HG03045 (cell line): ENCODE data around the gene MYMX.

Experiments used
- ATAC-seq: cut with Tn5 transposase; IDR thresholded peaks from one replicate; pipeline ENCODE4 v1.9.1; 2021; ENCODE audit warnings: mild to moderate bottlenecking, moderate library complexity; ENCODE audit not compliant: unreplicated experiment

The MYMX gene

DNA sequence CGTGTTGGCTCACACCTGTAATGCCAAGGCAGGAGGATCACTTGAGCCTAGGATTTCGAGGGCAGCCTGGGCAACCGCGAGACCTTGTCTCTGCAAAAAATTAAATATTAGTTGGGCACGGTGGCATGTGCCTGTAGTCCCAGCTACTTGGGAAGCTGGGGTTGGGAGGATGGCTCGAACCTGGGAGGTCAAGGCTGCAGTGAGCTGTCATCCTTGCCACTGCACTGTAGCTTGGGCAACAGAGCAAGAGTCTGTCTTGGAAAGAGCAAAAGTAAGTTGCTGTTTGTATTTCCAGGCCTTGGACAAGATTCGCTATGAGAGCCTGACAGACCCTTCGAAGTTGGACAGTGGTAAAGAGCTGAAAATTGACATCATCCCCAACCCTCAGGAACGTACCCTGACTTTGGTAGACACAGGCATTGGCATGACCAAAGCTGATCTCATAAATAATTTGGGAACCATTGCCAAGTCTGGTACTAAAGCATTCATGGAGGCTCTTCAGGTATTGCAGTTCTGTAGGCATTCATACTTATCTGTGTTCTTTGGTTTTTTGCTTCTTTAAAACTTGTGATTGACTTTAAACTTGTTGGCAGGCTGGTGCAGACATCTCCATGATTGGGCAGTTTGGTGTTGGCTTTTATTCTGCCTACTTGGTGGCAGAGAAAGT is 32.5 kb downstream of the MYMX start:
- no peak for ATAC-seq

DNA sequence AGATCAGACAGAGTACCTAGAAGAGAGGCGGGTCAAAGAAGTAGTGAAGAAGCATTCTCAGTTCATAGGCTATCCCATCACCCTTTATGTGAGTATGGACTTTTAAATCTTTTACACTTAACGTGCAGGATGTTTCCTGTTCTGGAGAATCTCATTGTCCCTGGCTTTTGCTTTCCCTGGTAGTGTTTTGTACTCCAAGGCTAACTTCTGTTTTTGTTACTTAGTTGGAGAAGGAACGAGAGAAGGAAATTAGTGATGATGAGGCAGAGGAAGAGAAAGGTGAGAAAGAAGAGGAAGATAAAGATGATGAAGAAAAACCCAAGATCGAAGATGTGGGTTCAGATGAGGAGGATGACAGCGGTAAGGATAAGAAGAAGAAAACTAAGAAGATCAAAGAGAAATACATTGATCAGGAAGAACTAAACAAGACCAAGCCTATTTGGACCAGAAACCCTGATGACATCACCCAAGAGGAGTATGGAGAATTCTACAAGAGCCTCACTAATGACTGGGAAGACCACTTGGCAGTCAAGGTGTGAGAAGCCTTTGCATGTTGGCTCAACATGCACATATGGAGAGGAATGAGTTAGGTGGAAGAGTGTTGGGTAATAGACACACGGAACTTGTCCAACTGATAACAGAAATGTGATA is 33.5 kb downstream of the MYMX start:
- no peak for ATAC-seq

DNA sequence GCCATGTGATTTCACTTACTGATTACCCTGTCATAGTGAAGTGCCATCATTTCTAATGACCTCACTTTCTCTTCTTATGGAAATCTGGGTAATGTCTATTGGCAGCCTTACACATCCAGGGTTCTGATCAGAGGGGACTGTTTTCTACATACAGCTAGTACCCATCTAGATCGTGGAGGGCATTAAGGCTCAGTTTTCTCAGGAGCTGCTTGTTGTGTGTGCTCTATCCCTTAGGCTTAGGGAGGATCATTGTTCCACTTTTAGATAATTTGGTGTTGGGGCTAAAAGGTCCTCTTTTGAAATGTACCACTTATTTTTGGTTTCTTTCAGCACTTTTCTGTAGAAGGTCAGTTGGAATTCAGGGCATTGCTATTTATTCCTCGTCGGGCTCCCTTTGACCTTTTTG is 34.0 kb downstream of the MYMX start:
- no peak for ATAC-seq

DNA sequence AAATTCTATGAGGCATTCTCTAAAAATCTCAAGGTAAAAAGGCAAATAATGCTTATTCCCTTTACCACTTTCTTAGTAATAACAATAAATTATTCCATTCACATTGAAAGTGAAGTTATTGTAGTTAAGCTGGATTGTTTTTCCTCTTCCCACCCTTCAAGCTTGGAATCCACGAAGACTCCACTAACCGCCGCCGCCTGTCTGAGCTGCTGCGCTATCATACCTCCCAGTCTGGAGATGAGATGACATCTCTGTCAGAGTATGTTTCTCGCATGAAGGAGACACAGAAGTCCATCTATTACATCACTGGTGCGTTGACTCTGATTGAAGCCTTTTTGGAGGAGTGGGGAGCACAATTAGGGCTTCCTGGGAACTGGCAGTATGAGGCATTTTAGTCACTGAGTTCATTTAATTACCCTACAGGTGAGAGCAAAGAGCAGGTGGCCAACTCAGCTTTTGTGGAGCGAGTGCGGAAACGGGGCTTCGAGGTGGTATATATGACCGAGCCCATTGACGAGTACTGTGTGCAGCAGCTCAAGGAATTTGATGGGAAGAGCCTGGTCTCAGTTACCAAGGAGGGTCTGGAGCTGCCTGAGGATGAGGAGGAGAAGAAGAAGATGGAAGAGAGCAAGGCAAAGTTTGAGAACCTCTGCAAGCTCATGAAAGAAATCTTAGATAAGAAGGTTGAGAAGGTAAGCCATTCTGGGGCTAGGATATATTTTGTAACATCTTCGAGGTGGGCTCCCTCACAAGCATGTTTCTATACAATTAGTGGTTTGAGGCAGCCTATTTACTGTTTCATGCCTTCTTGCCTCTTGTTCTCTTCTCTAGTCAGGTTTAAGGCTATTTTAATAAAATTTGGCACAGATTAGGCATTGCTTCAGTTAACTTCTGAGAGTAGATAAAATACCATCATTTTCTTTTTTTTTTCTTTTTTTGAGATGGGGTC is 35.1 kb downstream of the MYMX start:
- ATAC-seq = no peak

DNA sequence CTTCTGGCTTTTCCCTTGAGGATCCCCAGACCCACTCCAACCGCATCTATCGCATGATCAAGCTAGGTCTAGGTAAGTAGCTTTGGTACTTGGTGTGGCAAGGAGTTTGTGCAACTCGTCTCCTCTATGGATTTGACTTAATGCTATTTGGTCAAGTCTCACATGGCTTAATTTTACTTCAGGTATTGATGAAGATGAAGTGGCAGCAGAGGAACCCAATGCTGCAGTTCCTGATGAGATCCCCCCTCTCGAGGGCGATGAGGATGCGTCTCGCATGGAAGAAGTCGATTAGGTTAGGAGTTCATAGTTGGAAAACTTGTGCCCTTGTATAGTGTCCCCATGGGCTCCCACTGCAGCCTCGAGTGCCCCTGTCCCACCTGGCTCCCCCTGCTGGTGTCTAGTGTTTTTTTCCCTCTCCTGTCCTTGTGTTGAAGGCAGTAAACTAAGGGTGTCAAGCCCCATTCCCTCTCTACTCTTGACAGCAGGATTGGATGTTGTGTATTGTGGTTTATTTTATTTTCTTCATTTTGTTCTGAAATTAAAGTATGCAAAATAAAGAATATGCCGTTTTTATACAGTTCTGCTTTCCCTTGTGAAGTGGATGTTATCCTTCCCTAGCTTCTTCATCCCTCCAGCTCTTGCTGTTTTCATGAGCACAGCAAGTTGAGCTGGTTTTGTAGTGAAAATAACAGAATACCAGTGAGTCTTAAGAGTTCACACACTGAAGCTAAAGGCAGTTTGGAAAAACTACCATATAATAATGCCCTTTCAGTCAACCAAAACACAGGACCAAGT is 36.8 kb downstream of the MYMX start:
- ATAC-seq = no peak

DNA sequence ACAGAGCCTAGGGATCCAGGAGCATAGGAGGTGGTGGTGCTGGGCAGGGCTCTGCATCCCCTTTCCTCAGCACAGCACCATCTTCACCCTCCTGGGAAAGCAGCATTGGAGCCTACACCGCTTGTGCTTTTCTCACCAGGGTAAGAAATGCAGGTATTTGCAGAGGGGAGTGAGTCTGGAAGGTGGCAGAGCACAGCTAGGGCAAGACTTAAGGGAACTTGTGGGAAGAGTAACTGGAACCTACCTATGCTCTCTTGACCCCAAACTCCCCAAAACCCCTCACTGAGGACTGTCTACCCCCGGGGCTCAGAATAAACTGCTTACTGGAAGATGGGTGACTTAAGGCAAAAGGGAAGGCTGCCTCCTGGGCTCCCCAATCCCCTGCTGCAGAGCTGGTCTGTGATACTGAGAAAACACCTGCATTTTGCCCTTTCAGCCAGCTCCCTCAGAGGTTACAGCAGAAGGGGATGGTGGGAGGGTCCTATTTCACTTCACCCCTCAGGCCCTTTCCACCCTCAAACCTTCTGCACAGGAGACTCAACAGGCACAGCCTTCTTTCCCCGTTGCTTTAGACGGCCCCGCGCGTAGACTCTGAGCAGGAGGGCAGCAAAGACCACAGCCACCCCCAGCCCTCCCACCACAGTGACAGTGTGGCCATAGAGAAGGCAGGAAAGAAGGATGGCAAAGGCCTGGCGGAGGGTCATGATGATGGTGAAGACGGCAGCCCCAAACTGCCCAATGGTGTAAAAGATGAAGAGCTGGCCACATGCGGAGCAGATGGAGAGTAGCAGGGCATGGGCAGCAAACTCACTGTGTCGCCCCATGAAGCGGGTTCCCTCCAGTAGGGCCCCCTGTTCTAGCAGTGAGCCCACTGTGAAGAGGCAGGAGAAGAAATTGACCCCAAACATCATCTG is 37.7 kb downstream of the MYMX start:
- ATAC-seq = no peak

DNA sequence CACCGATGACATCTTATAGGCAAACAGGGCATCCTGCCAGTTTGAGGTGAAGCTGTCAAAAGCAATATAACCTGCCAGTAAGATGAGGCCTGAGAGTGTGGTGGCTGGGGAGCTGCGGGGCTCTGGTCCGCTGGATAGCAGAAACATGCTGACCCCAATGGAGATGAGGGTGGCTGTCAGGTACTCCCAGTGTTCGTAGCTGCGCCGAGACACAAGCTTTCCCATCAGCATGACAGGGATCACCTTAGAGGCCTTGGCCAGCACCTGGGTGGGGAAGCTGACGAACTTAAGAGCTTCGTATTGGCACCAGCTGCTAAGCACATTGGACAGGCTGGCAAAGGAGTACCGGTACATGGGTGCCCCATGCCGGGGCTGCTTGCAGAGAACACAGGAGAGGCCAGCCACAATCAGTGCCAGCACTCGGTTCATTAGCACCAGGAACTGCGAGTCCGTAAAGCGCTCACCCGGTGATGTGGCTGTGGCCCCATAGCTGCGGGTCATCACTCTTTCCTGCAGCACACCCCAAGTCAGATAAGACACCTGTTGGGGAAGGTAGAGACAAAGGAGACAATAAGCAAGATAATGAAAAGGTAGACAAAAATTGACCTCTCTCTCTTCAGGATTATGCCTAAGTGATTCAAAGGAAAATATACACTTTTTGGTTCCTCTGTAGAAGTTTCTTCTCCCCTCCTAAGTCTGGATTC is 38.5 kb downstream of the MYMX start:
- no peak for ATAC-seq

DNA sequence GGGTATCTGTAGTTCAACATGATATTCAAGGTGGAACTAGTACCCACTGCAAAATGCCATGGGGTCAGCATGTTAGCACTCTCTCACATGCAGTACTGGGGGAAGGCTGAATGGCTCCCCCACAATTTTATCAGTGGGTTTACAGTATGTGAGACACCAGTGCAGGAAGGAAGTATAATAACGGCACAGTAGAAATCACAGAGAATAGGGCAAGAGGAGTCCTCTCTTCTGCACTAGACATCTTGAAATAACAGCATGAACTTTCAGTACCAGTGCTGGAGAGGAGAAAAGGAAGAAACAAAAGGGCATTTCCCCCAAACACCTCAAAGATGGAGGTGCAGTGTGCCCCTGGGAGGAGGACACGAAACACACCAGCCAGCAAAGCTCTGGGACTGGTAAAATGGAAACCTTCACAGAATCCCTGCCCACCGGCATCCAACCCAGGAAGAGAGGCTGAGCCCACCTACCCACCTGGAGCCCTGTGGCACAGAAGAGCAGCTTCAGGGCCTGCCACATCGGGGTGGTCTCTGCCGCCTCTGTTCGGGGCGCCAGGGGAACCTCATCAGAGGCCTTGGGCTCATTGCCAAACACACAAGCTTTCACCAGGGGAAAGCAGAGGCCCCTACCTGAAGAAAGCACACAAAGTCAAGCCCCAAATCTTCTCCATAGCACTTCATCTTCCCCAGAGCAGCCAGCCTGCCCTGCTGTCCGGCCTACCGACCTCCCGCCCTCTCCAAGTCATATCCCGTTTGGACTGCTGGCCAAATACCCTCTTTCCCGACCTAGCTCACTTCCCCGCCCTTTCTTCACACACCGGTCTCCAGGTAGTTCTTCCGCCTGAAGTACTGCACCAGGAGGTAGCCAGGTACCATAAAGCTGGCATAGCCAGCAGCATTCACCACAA is 39.4 kb downstream of the MYMX start:
- no peak for ATAC-seq

DNA sequence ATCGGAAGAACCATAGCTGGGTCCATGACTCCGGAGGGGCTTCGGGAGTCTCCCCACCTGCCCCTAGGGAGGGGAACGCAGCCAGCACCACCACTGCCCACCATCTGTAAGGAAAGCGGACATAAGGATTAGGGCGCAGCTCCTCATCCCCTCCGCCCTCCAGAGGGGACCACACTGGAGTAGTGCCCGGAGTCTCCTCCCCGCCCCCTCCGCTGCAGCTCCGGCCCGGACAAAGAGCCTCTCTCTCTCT is 40.0 kb downstream of the MYMX start:
- peak; percentile 17 for ATAC-seq

DNA sequence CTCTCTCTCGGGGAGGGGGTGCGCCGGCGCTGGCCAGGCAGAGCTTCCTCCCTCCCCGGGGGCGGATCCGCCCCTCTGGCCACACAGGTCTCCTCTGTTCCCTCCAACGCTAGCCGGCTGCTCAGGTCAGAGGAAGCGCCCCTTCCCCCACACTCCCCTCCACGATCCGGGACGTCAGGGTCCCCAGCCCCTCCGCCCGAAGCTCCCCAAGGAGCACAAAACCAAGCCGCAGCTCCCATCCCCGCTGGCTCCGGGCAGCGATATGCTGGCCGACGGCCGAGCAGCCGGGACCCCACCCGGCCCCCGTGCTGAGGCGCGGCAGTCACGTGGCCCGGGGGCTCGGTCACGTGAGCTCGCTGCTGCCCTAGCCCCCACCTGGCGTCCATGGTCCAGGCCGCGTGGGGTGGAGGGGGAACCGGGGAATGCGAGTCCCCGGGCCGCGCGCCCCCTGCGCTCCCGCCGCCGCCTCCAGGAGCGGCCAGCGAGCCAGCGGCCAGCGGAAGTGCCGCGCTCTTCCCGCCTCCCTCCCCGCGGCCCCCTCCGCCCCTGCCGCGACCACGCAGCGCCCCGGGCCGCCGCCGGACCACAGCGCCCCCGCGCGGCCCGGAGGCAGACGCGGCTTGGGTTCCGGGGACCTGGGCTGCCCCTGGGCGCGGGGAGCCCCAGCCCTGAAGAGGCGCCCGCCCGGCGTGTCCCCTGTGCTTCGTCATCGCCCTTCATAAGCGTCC is 40.5 kb downstream of the MYMX start, which contains the start of gene SLC35B2:
SLC35B2 (minus strand) TSS at position 504 of the 728 bp plus-strand sequence; CDS start at position 386, 118 bp downstream.
- peak; percentile 56 for ATAC-seq

DNA sequence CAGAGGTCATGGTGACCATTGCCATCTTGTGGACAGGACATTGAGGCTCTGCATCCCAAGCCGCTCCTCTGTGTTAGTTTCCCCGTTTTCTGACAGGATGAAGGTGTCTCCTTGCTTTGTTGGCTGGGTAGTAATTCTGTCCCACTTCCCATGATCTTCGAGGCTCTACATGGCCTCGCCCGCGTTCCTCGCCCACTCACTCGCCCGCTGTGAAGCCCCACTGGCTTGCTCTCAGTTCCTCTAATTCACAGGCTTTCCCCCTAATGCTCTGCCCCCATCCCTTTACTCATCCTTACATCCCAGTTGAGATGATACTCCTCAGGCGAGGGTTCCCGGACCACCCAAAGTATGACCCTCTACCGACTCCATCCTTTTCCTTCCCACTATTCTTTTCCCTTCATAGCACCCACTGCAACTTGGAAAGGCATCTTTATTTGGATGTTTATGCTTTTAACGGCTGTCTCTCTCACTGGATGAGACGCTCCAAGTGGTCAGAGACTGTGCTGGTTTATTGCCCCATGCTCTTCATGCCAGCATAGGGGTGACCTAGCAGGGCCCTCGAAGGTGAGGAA is 41.1 kb downstream of the MYMX start:
- peak; percentile 16 for ATAC-seq

DNA sequence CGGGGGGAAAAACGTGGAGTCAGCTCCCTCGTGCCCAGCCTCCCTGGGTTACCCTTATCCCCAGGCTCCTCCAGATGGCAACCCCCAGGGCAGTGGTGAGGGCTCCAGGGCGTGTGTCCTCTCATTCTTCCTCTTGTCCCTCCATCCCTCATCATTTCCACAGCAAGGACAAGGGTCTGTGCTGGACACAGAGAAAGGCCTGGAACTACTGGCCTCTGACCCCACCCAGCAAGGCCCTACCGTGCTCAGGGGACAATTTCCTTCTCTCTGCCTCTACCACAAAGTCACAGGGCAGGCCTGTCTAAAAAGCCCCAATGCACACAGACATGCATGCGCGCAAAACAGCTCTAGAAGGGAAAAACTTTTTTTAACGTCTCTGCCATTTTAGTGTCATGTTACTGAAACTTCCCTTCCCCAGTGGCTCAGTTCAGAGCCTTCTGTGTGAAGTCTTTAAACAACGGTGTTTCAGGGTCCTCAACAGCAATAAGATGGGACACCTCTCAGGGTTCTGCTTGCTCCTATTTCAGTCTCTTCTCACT is 41.7 kb downstream of the MYMX start:
- no peak for ATAC-seq

DNA sequence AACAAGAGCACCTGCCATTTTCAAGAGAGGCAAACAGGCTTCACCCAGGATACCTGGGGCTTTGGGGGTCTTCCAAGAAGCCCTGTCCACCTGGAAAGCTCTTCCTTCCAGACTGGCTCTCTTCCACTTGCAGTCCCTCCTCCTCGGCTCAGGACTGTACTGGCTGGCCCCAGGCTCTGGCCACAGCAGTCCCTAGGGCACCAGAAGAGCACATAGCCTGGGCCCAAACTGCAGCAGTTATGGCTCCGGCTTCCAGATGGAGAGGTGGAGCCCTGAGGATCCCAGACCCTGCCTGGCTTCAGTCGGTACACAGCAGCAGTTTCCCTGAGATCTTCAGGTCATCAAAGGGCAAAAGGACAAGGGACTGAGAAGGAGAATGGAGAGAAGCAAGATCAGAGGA is 42.2 kb downstream of the MYMX start:
- ATAC-seq = no peak

DNA sequence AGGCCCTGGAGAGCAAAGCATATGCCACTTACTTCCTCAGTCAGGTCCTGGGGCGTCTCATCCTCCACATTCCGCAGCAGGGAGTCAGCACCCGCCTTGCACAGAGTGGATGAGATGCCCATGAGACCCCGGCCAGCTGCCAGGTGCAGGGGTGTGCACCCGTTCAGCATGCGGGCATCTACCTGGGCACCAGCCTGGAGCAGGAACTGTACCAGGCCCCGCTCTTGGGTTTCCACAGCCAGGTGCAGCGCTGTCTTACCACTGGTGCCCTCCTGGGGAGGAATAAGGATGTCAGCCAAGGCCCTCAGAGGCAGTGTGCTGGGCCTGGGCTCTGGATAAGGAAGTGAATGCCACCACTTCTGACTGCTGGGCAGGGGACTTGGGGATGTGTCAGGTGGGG is 43.3 kb downstream of the MYMX start:
- ATAC-seq = no peak

DNA sequence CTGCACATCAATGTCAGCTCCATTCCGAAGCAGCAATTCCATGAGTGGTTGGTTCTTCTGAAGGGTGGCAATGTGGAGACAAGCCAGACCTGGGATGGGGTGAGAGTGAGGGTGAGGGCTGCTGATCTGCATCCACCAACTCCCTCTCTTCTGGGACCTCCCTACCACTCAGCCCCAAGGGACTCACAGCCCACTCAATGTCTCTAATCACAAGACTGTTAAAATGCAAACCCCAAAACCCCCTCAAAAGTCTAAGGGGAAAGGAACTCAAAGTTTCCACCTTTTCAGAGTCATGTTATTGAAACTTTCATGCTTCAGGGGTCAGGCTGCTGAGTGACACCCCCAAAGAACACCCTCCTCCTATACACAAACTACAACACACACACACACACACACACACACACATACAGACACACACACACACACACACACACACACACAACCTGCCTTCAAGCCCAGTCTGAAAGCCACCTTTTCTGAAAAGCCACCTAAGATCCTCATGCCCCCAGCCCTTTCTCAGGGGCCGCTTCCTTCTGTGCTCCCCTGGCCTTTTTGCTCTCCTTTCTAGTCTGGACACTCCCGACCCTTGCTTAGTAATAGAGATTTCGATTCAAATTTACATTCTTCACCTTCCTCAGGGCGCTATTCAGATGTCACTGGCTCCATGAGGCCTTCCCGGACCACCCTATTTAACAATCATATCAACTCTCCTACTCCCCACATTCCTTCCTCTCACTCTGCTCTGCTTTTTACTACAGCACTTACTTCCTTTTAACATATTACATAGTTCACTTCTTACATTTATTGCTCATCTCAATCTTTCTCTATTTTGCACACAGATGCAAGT is 43.9 kb downstream of the MYMX start:
- ATAC-seq = no peak

DNA sequence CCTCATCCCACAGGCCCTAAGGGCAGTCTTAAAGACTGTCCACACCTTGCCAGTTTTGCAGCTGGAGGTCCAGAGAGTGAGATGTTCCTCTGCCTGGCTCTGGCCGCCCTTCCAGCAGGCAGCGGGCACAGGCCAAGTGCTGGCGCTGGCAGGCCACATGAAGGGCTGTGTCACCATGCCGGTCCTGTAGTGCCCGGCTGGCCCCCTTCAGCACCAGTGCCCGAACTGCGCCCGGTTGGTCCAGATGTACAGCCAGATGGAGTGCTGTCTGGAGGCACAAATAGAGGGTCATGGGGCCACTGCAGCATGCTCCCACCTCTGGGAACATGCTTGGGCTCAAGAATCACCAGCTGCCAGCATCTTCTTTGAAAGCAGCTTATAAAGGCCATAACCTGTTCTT is 44.9 kb downstream of the MYMX start:
- no peak for ATAC-seq
